WTC11 (cell line): ENCODE measurements around the gene SCO2. TPM values are rescaled to one million over a fixed set of nuclear protein-coding genes. Genes with fewer than 3 reads are reported as not detected.

Experiments used
- ATAC-seq: fragments of 200-7000 bp; cut with Tn5 transposase; 2 replicates; pipeline ENCODE4 v1.10.0; 2021; ENCODE audit warnings: mild to moderate bottlenecking, moderate library complexity
- CTCF ChIA-PET: fragments of 300-600 bp; sonication (Branson Sonifier 250); formaldehyde crosslinking; loops from one replicate; lab custom pipeline; 2021; ENCODE audit warnings: antibody characterized with exemption; lab: Charles Lee
- POLR2A ChIA-PET: fragments of 350-600 bp; sonication (Branson Sonifier 250); formaldehyde crosslinking; loops from one replicate; lab custom pipeline; 2021; ENCODE audit warnings: antibody characterized with exemption; lab: Charles Lee
- DNase-seq: peaks from one replicate; pipeline ENCODE4 v3.0.0; 2021; ENCODE audit warnings: low spot score
- H3K27ac Mint-ChIP-seq: 2 replicates; pipeline ENCODE4 v1.8.0; 2021; ENCODE audit warnings: mixed read lengths
- H3K27me3 Mint-ChIP-seq: 2 replicates; pipeline ENCODE4 v1.8.0; 2021; ENCODE audit warnings: low read depth, mild to moderate bottlenecking, moderate library complexity, mixed read lengths
- H3K36me3 Mint-ChIP-seq: 2 replicates; pipeline ENCODE4 v1.8.0; 2021; ENCODE audit warnings: mixed read lengths
- H3K4me1 Mint-ChIP-seq: 2 replicates; pipeline ENCODE4 v1.8.0; 2022; ENCODE audit warnings: mixed read lengths
- H3K4me3 Mint-ChIP-seq: 2 replicates; pipeline ENCODE4 v1.8.0; 2021; ENCODE audit warnings: mild to moderate bottlenecking, moderate library complexity, mixed read lengths
- H3K9me3 Mint-ChIP-seq: 2 replicates; pipeline ENCODE4 v1.8.0; 2021; ENCODE audit warnings: mixed read lengths
- CDX4 ChIP-seq: fragments of 250-450 bp; sonication (Bioruptor Pico); IDR thresholded peaks from 2 replicates; pipeline ENCODE4 v1.9.0; 2021; ENCODE audit warnings: moderate library complexity, mild to moderate bottlenecking, inconsistent platforms, borderline replicate concordance
- CREB1 ChIP-seq: sonication (generic); formaldehyde crosslinking; IDR thresholded peaks from 2 replicates; pipeline ENCODE4 v1.8.0; 2023; ENCODE audit warnings: mild to moderate bottlenecking, missing genetic modification reagents
- CREM ChIP-seq: sonication (generic); formaldehyde crosslinking; IDR thresholded peaks from 2 replicates; pipeline ENCODE4 v1.8.1; 2022; ENCODE audit warnings: mild to moderate bottlenecking, missing genetic modification reagents, moderate library complexity
- ESRRA ChIP-seq: sonication (generic); formaldehyde crosslinking; IDR thresholded peaks from 2 replicates; pipeline ENCODE4 v1.8.1; 2022; ENCODE audit warnings: mild to moderate bottlenecking, missing genetic modification reagents, borderline replicate concordance
- KAT7 ChIP-seq: sonication (generic); formaldehyde crosslinking; IDR thresholded peaks from 2 replicates; pipeline ENCODE4 v1.8.1; 2023; ENCODE audit warnings: missing genetic modification reagents, mild to moderate bottlenecking, borderline replicate concordance
- MXD4 ChIP-seq: fragments of 250-450 bp; sonication (Bioruptor Pico); IDR thresholded peaks from 2 replicates; pipeline ENCODE4 v1.8.0; 2021; ENCODE audit warnings: mild to moderate bottlenecking, moderate library complexity, borderline replicate concordance
- NFE2L1 ChIP-seq: sonication (generic); formaldehyde crosslinking; IDR thresholded peaks from 2 replicates; pipeline ENCODE4 v1.8.1; 2023; ENCODE audit warnings: missing genetic modification reagents
- PRDM15 ChIP-seq: sonication (generic); formaldehyde crosslinking; IDR thresholded peaks from 2 replicates; pipeline ENCODE4 v1.8.0; 2022; ENCODE audit warnings: missing genetic modification reagents
- SOX15 ChIP-seq: fragments of 250-450 bp; sonication (Bioruptor Pico); IDR thresholded peaks from 2 replicates; pipeline ENCODE4 v1.9.0; 2021; ENCODE audit warnings: mild to moderate bottlenecking
- SP1 ChIP-seq: sonication (generic); formaldehyde crosslinking; conservative IDR thresholded peaks from 2 replicates; pipeline ENCODE4 v1.8.1; 2022; ENCODE audit warnings: missing genetic modification reagents
- total RNA-seq: library from RNA; stranded (reverse); gene quantifications from 3 replicates; pipeline ENCODE4 v1.2.3, GENCODE V29; 2021
- TF ChIP-seq, protein P1 (sequence below): fragments of 250-450 bp; sonication (Bioruptor Pico); IDR thresholded peaks from 2 replicates; pipeline ENCODE4 v1.8.0; 2021; ENCODE audit warnings: mild to moderate bottlenecking
- TF ChIP-seq, protein P2 (sequence below): sonication (generic); formaldehyde crosslinking; IDR thresholded peaks from 2 replicates; pipeline ENCODE4 v1.8.1; 2022; ENCODE audit warnings: low read depth, missing genetic modification reagents, borderline replicate concordance

The SCO2 gene
- total RNA-seq, 1 experiment from 2014 or later: not detected

GRCh38 chr22:50573491-50574382, 48.3 kb upstream of the SCO2 start:
- H3K27me3 Mint-ChIP-seq: no peaks in the 10 kb centered on the region
- CTCF ChIA-PET: interaction anchor here (1.2 to 1.8 kb wide), 3 partner anchors 11 to 48 kb away, joined by 6 to 10 read pairs (median 7); partner anchors contain the start of genes SCO2 and SYCE3
- ATAC-seq: no peak
- H3K4me1 Mint-ChIP-seq: no peaks in the 10 kb centered on the region
- H3K4me3 Mint-ChIP-seq: no peak overlapping the region
- POLR2A ChIA-PET: no interaction called here
- H3K9me3 Mint-ChIP-seq: no peaks in the 10 kb centered on the region
- H3K36me3 Mint-ChIP-seq: peaks cover 28% of the 10 kb centered on the region
- H3K27ac Mint-ChIP-seq: no peak overlapping the region
- no peak for DNase-seq
- TF ChIP-seq ESRRA (no peak), MXD4 (CRISPR knock-in tag) (no peak)

- no peaks in the 10 kb centered on the region for H3K9me3 Mint-ChIP-seq
- TF ChIP-seq KAT7 (CRISPR knock-in tag) (no peak), PRDM15 (no peak), CREB1 (CRISPR knock-in tag) (no peak), ESRRA (no peak), SOX15 (CRISPR knock-in tag) (no peak), NFE2L1 (CRISPR knock-in tag) (no peak), CREM (CRISPR knock-in tag) (no peak), SP1 (CRISPR knock-in tag) (no peak), CDX4 (CRISPR knock-in tag) (no peak)
- TF ChIP-seq, protein P1, sequence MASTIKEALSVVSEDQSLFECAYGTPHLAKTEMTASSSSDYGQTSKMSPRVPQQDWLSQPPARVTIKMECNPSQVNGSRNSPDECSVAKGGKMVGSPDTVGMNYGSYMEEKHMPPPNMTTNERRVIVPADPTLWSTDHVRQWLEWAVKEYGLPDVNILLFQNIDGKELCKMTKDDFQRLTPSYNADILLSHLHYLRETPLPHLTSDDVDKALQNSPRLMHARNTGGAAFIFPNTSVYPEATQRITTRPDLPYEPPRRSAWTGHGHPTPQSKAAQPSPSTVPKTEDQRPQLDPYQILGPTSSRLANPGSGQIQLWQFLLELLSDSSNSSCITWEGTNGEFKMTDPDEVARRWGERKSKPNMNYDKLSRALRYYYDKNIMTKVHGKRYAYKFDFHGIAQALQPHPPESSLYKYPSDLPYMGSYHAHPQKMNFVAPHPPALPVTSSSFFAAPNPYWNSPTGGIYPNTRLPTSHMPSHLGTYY (CRISPR knock-in tag): no peak
- TF ChIP-seq, protein P2, sequence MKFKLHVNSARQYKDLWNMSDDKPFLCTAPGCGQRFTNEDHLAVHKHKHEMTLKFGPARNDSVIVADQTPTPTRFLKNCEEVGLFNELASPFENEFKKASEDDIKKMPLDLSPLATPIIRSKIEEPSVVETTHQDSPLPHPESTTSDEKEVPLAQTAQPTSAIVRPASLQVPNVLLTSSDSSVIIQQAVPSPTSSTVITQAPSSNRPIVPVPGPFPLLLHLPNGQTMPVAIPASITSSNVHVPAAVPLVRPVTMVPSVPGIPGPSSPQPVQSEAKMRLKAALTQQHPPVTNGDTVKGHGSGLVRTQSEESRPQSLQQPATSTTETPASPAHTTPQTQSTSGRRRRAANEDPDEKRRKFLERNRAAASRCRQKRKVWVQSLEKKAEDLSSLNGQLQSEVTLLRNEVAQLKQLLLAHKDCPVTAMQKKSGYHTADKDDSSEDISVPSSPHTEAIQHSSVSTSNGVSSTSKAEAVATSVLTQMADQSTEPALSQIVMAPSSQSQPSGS (CRISPR knock-in tag): no peak
- POLR2A ChIA-PET: no interaction called here
These were observed 47.6 kb upstream of the SCO2 start for GRCh38 chr22:50572965-50573364.

More at GRCh38 chr22:50572965-50573364, 47.6 kb upstream of the SCO2 start:
- DNase-seq (no peak), ATAC-seq (no peak)
- no peaks in the 10 kb centered on the region for H3K4me1 Mint-ChIP-seq
- no peak overlapping the region for H3K4me3 Mint-ChIP-seq
- H3K27ac Mint-ChIP-seq: no peak overlapping the region
- peaks cover 31% of the 10 kb centered on the region for H3K36me3 Mint-ChIP-seq
- CTCF ChIA-PET: interaction anchor here (1.8 kb wide), 1 partner anchor 10 kb away, joined by 10 read pairs; the partner anchor contains the start of gene SYCE3
- H3K27me3 Mint-ChIP-seq: no peaks in the 10 kb centered on the region
